ENCODE results near the gene WNK2.

- TF ChIP-seq, protein P1, sequence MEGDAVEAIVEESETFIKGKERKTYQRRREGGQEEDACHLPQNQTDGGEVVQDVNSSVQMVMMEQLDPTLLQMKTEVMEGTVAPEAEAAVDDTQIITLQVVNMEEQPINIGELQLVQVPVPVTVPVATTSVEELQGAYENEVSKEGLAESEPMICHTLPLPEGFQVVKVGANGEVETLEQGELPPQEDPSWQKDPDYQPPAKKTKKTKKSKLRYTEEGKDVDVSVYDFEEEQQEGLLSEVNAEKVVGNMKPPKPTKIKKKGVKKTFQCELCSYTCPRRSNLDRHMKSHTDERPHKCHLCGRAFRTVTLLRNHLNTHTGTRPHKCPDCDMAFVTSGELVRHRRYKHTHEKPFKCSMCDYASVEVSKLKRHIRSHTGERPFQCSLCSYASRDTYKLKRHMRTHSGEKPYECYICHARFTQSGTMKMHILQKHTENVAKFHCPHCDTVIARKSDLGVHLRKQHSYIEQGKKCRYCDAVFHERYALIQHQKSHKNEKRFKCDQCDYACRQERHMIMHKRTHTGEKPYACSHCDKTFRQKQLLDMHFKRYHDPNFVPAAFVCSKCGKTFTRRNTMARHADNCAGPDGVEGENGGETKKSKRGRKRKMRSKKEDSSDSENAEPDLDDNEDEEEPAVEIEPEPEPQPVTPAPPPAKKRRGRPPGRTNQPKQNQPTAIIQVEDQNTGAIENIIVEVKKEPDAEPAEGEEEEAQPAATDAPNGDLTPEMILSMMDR (IDR thresholded peaks at IDR 0.05): no peak
- TF ChIP-seq POLR2A (IDR thresholded peaks at IDR 0.05): no peak
Measured at GRCh38 chr9:93164085-93164484, 19.9 kb upstream of the WNK2 start.
